Common myeloid progenitor, CD34-positive (primary cell): ENCODE data around the gene TTC23.

ENCODE experiments used
- CTCF ChIA-PET: fragments of 350-600 bp; sonication (Branson Sonifier 250); formaldehyde crosslinking; loops from one replicate; lab custom pipeline; 2021; ENCODE audit warnings: antibody characterized with exemption; lab: Charles Lee
- POLR2A ChIA-PET: fragments of 350-600 bp; sonication (Branson Sonifier 250); formaldehyde crosslinking; loops from one replicate; lab custom pipeline; 2021; ENCODE audit warnings: antibody characterized with exemption; lab: Charles Lee
- DNase-seq, 3 donors: peaks; one replicate each; pipeline versions ENCODE4 v3.0.0 to v3.0.0-alpha.2; 2013
- H3K27ac ChIP-seq, 2 experiments: 1 replicate in 1 of 2; 2 replicates in 1 of 2; pipeline ENCODE4 v1.7.0; 2013; ENCODE audit warnings: inconsistent platforms in 2 of 2, low read length in 2 of 2, mild to moderate bottlenecking in 2 of 2, low read depth in 1 of 2, moderate library complexity in 1 of 2; ENCODE audit not compliant: severe bottlenecking in 2 of 2, insufficient read depth in 1 of 2, poor library complexity in 1 of 2
- H3K27me3 ChIP-seq, 5 experiments: replicated peaks in 2 of 5; 1 replicate in 3 of 5; 2 replicates in 2 of 5; pipeline versions ENCODE4 v1.6.1 to v1.7.0; 2013; ENCODE audit warnings: low read length in 4 of 5, mild to moderate bottlenecking in 2 of 5, moderate library complexity in 2 of 5, inconsistent platforms in 1 of 5; ENCODE audit not compliant: insufficient read depth in 5 of 5, control insufficient read depth in 4 of 5
- H3K36me3 ChIP-seq, 4 experiments: 1 replicate in 2 of 4; 2 replicates in 2 of 4; pipeline versions ENCODE4 v1.6.1 to v1.7.0; 2013; ENCODE audit warnings: low read length in 3 of 4, control low read depth in 1 of 4, mild to moderate bottlenecking in 1 of 4; ENCODE audit not compliant: control insufficient read depth in 4 of 4, insufficient read depth in 4 of 4
- H3K4me1 ChIP-seq, 4 experiments: 1 replicate in 3 of 4; 2 replicates in 1 of 4; pipeline versions ENCODE4 v1.6.1 to v1.7.1; 2013; ENCODE audit warnings: low read length in 3 of 4, mild to moderate bottlenecking in 3 of 4, control low read depth in 1 of 4, inconsistent platforms in 1 of 4, moderate library complexity in 1 of 4; ENCODE audit not compliant: control insufficient read depth in 4 of 4, insufficient read depth in 4 of 4; ENCODE audit errors: control extremely low read depth in 1 of 4
- H3K4me3 ChIP-seq, 7 experiments: 1 replicate in 4 of 7; 2 replicates in 3 of 7; pipeline versions ENCODE4 v1.5.1 to v1.7.0; 2013; ENCODE audit warnings: mild to moderate bottlenecking in 7 of 7, low read length in 6 of 7, moderate library complexity in 6 of 7, inconsistent platforms in 2 of 7, low read depth in 2 of 7, control low read depth in 1 of 7; ENCODE audit not compliant: insufficient read depth in 4 of 7, control insufficient read depth in 1 of 7; ENCODE audit errors: extremely low read depth in 1 of 7
- H3K9me3 ChIP-seq, 5 experiments: 1 replicate in 4 of 5; 2 replicates in 1 of 5; pipeline versions ENCODE4 v1.6.1 to v1.7.1; 2013; ENCODE audit warnings: low read length in 4 of 5, mild to moderate bottlenecking in 2 of 5, inconsistent platforms in 1 of 5, low read depth in 1 of 5, moderate library complexity in 1 of 5; ENCODE audit not compliant: control insufficient read depth in 4 of 5, insufficient read depth in 2 of 5; ENCODE audit errors: control extremely low read depth in 1 of 5
- WGBS: methylation state at CpG from one replicate; pipeline ENCODE4 v1.1.5; 2013; ENCODE audit not compliant: insufficient coverage; 5-methylcytosine and 5-hydroxymethylcytosine counted together

TTC23 gene

DNA sequence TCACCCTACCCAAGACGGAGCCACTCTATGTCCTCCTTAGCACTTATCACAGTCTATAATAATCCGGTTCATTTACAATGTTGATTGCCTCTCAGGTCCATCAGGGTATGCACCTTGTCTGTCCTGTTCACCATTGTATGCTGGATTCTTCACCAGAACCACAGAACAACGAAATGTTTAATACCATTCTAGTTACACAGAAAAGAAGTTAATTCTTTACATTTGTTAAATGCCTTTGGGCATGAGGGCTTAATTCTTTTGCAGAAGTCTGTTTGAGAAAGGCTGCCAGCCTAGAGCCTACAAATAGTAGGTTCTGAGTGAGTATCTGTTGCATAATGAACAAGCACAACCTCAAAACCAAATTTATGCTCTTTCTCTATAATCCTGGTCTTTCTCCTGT, 22.6 kb downstream of the TTC23 start:
- peaks cover 3 to 16% (median 10%) of the 10 kb centered on the region in 4 experiments for H3K36me3 ChIP-seq
- no peaks in the 10 kb centered on the region for H3K27me3 ChIP-seq
- WGBS, result 44% methylated on average over 2 of the region's 3 CpGs
- ChIA-PET POLR2A (interaction anchor here (0.6 kb wide), 1 partner anchor 13 kb away, joined by 3 read pairs; no protein-coding TSS in a partner anchor), CTCF (interaction anchor here (1.4 kb wide), 1 partner anchor 13 kb away, joined by 3 read pairs; no protein-coding TSS in a partner anchor)
- H3K27ac ChIP-seq, result no peak overlapping the region
- H3K4me3 ChIP-seq, result no peak overlapping the region
- H3K4me1 ChIP-seq, result no peaks in the 10 kb centered on the region
- H3K9me3 ChIP-seq, result no peaks in the 10 kb centered on the region
- no peak for DNase-seq

GRCh38 chr15:99224372-99225214, 24.8 kb downstream of the TTC23 start:
- Histone ChIP-seq H3K9me3 (no peaks in the 10 kb centered on the region), H3K4me1 (no peaks in the 10 kb centered on the region), H3K27me3 (no peaks in the 10 kb centered on the region), H3K36me3 (peaks cover 3 to 24% (median 16%) of the 10 kb centered on the region in 4 experiments), H3K4me3 (no peak overlapping the region), H3K27ac (no peak overlapping the region)
- POLR2A ChIA-PET, result interaction anchor here (0.6 kb wide), 1 partner anchor 131 kb away, joined by 3 read pairs; no protein-coding TSS in a partner anchor
- CTCF ChIA-PET, result interaction anchor here (1.2 kb wide), 1 partner anchor 48 kb away, joined by 3 read pairs; no protein-coding TSS in a partner anchor
- 100% methylated on average over 3 of the region's 6 CpGs for WGBS
- no peak for DNase-seq

GRCh38 chr15:99213187-99213811, 36.1 kb downstream of the TTC23 start:
- no CpG with 5 or more reads among the region's 1 CpG for WGBS
- no peaks in the 10 kb centered on the region for H3K4me1 ChIP-seq
- no peaks in the 10 kb centered on the region for H3K9me3 ChIP-seq
- peak; percentile 43 to 71 (median 62) for DNase-seq
- H3K27me3 ChIP-seq, result no peaks in the 10 kb centered on the region
- ChIA-PET CTCF (interaction anchor here (0.6 to 2.0 kb wide), 9 partner anchors 13 to 656 kb away, joined by 3 to 8 read pairs (median 4); partner anchors contain the start of gene SYNM), POLR2A (interaction anchor here (0.5 kb wide), 1 partner anchor 13 kb away, joined by 3 read pairs; no protein-coding TSS in a partner anchor)
- H3K36me3 ChIP-seq, result peaks cover 3 to 8% (median 4%) of the 10 kb centered on the region in 4 experiments
- no peak overlapping the region for H3K4me3 ChIP-seq
- H3K27ac ChIP-seq, result no peak overlapping the region

- DNase-seq, result no peak
- H3K4me3 ChIP-seq, result no peak overlapping the region
- ChIA-PET CTCF (interaction anchor here (1.4 to 2.0 kb wide), 2 partner anchors 35 to 114 kb away, joined by 5 to 6 read pairs; no protein-coding TSS in a partner anchor), POLR2A (no interaction called here)
- 93% methylated on average over 5 of the region's 7 CpGs for WGBS
- H3K9me3 ChIP-seq, result no peaks in the 10 kb centered on the region
- peaks cover 0 to 3% (median 2%) of the 10 kb centered on the region in 4 experiments for H3K36me3 ChIP-seq
- no peaks in the 10 kb centered on the region for H3K27me3 ChIP-seq
- no peak overlapping the region for H3K27ac ChIP-seq
- H3K4me1 ChIP-seq, result no peaks in the 10 kb centered on the region
These were observed 37.0 kb downstream of the TTC23 start for GRCh38 chr15:99212406-99212805.

GRCh38 chr15:99211926-99212325, 37.5 kb downstream of the TTC23 start:
- no peak for DNase-seq

DNA sequence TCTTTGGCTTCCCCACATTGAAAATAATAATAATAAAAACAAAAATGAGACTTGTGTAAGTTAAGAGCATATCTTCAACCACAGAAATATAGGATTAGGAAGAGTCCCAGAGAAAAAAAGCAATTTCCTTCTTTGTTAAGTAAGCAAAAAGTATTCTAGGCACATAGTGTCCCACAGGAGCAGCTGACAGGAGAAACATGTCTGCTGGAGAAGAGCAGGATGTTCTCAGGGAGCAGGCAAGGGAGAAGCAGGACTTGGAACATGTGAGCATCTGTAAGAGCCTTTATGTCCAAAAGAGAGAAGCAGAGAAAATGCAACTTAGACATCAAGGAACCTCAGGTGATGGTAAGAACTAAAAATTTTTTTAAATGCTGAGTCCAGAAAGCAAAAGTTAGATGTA, 39.0 kb downstream of the TTC23 start:
- DNase-seq, result no peak
- POLR2A ChIA-PET, result no interaction called here
- Histone ChIP-seq H3K36me3 (peaks cover 0 to 2% (median 0%) of the 10 kb centered on the region in 4 experiments), H3K27ac (no peak overlapping the region), H3K4me1 (no peaks in the 10 kb centered on the region), H3K9me3 (peaks cover 0 to 2% (median 0%) of the 10 kb centered on the region in 5 experiments), H3K4me3 (no peak overlapping the region), H3K27me3 (no peaks in the 10 kb centered on the region)
- CTCF ChIA-PET, result interaction anchor here (2.2 kb wide), 1 partner anchor 110 kb away, joined by 12 read pairs; no protein-coding TSS in a partner anchor

More at GRCh38 chr15:99211926-99212325, 37.5 kb downstream of the TTC23 start:
- WGBS, result 100% methylated on average over 2 of the region's 4 CpGs
- Histone ChIP-seq H3K36me3 (peaks cover 0 to 3% (median 1%) of the 10 kb centered on the region in 4 experiments), H3K4me1 (no peaks in the 10 kb centered on the region), H3K9me3 (no peaks in the 10 kb centered on the region), H3K27me3 (no peaks in the 10 kb centered on the region), H3K27ac (no peak overlapping the region), H3K4me3 (no peak overlapping the region)
- ChIA-PET POLR2A (no interaction called here), CTCF (no interaction called here)
